ENCODE measurements around the gene ALG1.

- TF ChIP-seq CTCF (IDR thresholded peaks at IDR 0.05; ENCODE audit: poor library complexity), result no peak
- no peak for TF ChIP-seq EZH2 (IDR thresholded peaks at IDR 0.05; ENCODE audit: borderline replicate concordance)
Observed at GRCh38 chr16:5062790-5063765, 8.6 kb upstream of the ALG1 start.
